Gastrocnemius medialis (tissue), 4 donors: ENCODE results near the gene BCL2A1. TPM values are rescaled to one million over a fixed set of nuclear protein-coding genes. Genes with fewer than 3 reads are reported as not detected.
A peak's percentile ranks its signal among the peaks of the same experiment; 100 is the strongest.
"Not testable (repeated sequence)": the region's sequence is repeated elsewhere in the genome, so short reads cannot be mapped to it uniquely, and the experiment has no call there.

Experiments
- ATAC-seq, 2 donors: fragments of 150-250 bp; one replicate each; pipeline ENCODE4 v1.9.1; 2016
- DNase-seq, 2 donors: peaks; one replicate each; pipeline ENCODE4 v3.0.0-alpha.2; 2019
- H3K27ac ChIP-seq, 4 donors: fragments of 200-600 bp; sonication (generic); 1 replicate in 1 of 4; 2 replicates in 3 of 4; pipeline ENCODE4 v1.5.1; 2016 to 2018; ENCODE audit warnings: mild to moderate bottlenecking in 2 of 4, moderate library complexity in 1 of 4
- H3K27me3 ChIP-seq, 3 donors: fragments of 200-600 bp; sonication (generic) in 2 of 3; 1 replicate in 1 of 3; 2 replicates in 2 of 3; pipeline versions ENCODE4 v1.5.1 to v1.6.0; 2016 to 2019; ENCODE audit warnings: mild to moderate bottlenecking in 1 of 3, moderate library complexity in 1 of 3
- H3K36me3 ChIP-seq, 2 donors: fragments of 200-600 bp; sonication (generic) in 1 of 2; one replicate each; pipeline ENCODE4 v1.5.1; 2017 to 2018
- H3K4me1 ChIP-seq, 2 donors: fragments of 200-600 bp; sonication (generic) in 1 of 2; one replicate each; pipeline ENCODE4 v1.5.1; 2016 to 2017; ENCODE audit warnings: mild to moderate bottlenecking in 2 of 2
- H3K4me3 ChIP-seq, 4 donors: fragments of 200-600 bp; sonication (generic) in 3 of 4; 1 replicate in 1 of 4; 2 replicates in 3 of 4; pipeline ENCODE4 v1.5.1; 2016 to 2019; ENCODE audit warnings: mild to moderate bottlenecking in 2 of 4
- H3K9me3 ChIP-seq, 3 donors: fragments of 200-600 bp; sonication (generic) in 2 of 3; 1 replicate in 1 of 3; 2 replicates in 2 of 3; pipeline ENCODE4 v1.5.1; 2016 to 2019
- CTCF ChIP-seq, 5 experiments: fragments of 450-650 bp in 3 of 5; fragments of 200-600 bp in 2 of 5; sonication (generic) in 2 of 5; IDR thresholded peaks in 4 of 5; conservative IDR thresholded peaks in 1 of 5; 1 replicate in 4 of 5; 2 replicates in 1 of 5; pipeline ENCODE4 v1.5.1; 2016 to 2019; ENCODE audit warnings: antibody characterized with exemption in 5 of 5, mild to moderate bottlenecking in 3 of 5, moderate library complexity in 3 of 5
- POLR2A ChIP-seq, 2 donors: fragments of 450-650 bp; IDR thresholded peaks; one replicate each; pipeline ENCODE4 v1.6.1; 2017; ENCODE audit warnings: antibody characterized with exemption in 2 of 2, mild to moderate bottlenecking in 2 of 2, moderate library complexity in 2 of 2
- in situ Hi-C, 4 donors: fragments of 200-750 bp; cut with MboI; loops; one replicate each; pipeline versions ENCODE4 v1.15.0 to v1.8.0; 2017; ENCODE audit warnings: low sequenced_read_pairs in 4 of 4
- intact Hi-C: fragments of 100-400 bp; cut with DNase I; formaldehyde crosslinking; loops from one replicate; pipeline ENCODE4 v1.15.1; 2023; ENCODE audit warnings: low total_unique reads
- total RNA-seq, 4 donors: library from RNA; depleted of rRNA; stranded (reverse); fragments of >200 nt; gene quantifications; one replicate each; pipeline versions ENCODE4 v1.1.0 to v1.2.3, GENCODE V29; 2016

BCL2A1 gene
- total RNA-seq, 4 donors from 2014 or later = 3.8 TPM; not detected in 3

GRCh38 chr15:79932447-79932846, 38.5 kb downstream of the BCL2A1 start:
- ATAC-seq = no peak
- intact Hi-C loops = no loop called here

GRCh38 chr15:79930516-79930915, 40.5 kb downstream of the BCL2A1 start:
- TF ChIP-seq POLR2A (IDR thresholded peaks at IDR 0.05) = no peak
- TF ChIP-seq CTCF (IDR thresholded peaks at IDR 0.05 in 4 of 5, conservative IDR thresholded peaks at IDR 0.05 in 1 of 5) = no peak

More at GRCh38 chr15:79932447-79932846, 38.5 kb downstream of the BCL2A1 start:
- H3K9me3 ChIP-seq = no peaks in the 10 kb centered on the region
- DNase-seq = no peak
- no peak overlapping the region for H3K4me3 ChIP-seq
- no peaks in the 10 kb centered on the region for H3K36me3 ChIP-seq
- in situ Hi-C loops = no loop called here
- H3K27me3 ChIP-seq = peaks cover 0 to 5% (median 3%) of the 10 kb centered on the region in 3 donors
- H3K27ac ChIP-seq = no peak overlapping the region
- no peaks in the 10 kb centered on the region for H3K4me1 ChIP-seq
- no peak for TF ChIP-seq POLR2A (IDR thresholded peaks at IDR 0.05)
- no peak for TF ChIP-seq CTCF (IDR thresholded peaks at IDR 0.05 in 4 of 5, conservative IDR thresholded peaks at IDR 0.05 in 1 of 5)

GRCh38 chr15:79929412-79929811, 41.6 kb downstream of the BCL2A1 start:
- Histone ChIP-seq H3K4me3 (no peak overlapping the region), H3K36me3 (no peaks in the 10 kb centered on the region), H3K27ac (no peak overlapping the region), H3K9me3 (no peaks in the 10 kb centered on the region), H3K27me3 (peaks cover 0 to 7% (median 2%) of the 10 kb centered on the region in 3 donors), H3K4me1 (peaks cover under 1 to 2% of the 10 kb centered on the region in 2 donors)
- in situ Hi-C loops (no loop called here), intact Hi-C loops (loop anchor here (10.0 kb wide), 1 partner anchor 125 kb away; the partner anchor contains the start of gene ZFAND6)
- TF ChIP-seq POLR2A (IDR thresholded peaks at IDR 0.05) (no peak), CTCF (IDR thresholded peaks at IDR 0.05 in 4 of 5, conservative IDR thresholded peaks at IDR 0.05 in 1 of 5) (no peak)
- no peak for ATAC-seq
- DNase-seq = no peak

More at GRCh38 chr15:79930516-79930915, 40.5 kb downstream of the BCL2A1 start:
- no peaks in the 10 kb centered on the region for H3K4me1 ChIP-seq
- ATAC-seq (no peak), DNase-seq (no peak)
- in situ Hi-C loops (no loop called here), intact Hi-C loops (no loop called here)
- peaks cover 0 to 3% (median 2%) of the 10 kb centered on the region in 3 donors for H3K27me3 ChIP-seq
- no peak overlapping the region for H3K27ac ChIP-seq
- no peak overlapping the region for H3K4me3 ChIP-seq
- H3K9me3 ChIP-seq = no peaks in the 10 kb centered on the region
- no peaks in the 10 kb centered on the region for H3K36me3 ChIP-seq

- H3K27ac ChIP-seq, ATAC-seq, H3K4me3 ChIP-seq, DNase-seq, H3K36me3 ChIP-seq, H3K9me3 ChIP-seq, in situ Hi-C loops: not testable (repeated sequence)
- intact Hi-C loops = loop anchor here (10.0 kb wide), 1 partner anchor 129 kb away; the partner anchor contains the start of gene ZFAND6
- peaks cover 0 to 11% (median 7%) of the 10 kb centered on the region in 3 donors for H3K27me3 ChIP-seq
- H3K4me1 ChIP-seq = peaks cover 5 to 10% of the 10 kb centered on the region in 2 donors
Measured at GRCh38 chr15:79926116-79926515, 44.9 kb downstream of the BCL2A1 start.

GRCh38 chr15:79924379-79924778, 46.6 kb downstream of the BCL2A1 start:
- ATAC-seq (no peak), DNase-seq (no peak)
- intact Hi-C loops (loop anchor here (10.0 kb wide), 1 partner anchor 130 kb away; the partner anchor contains the start of gene ZFAND6), in situ Hi-C loops (loop anchor here in 2 of 4 donors (25.0 kb wide), 1 partner anchor 238 kb away; the partner anchor contains the start of gene FAH (in 2 of the 2))
- H3K4me3 ChIP-seq = peak overlapping the region; percentile 84 to 91 (median 86)
- peaks cover 5 to 10% of the 10 kb centered on the region in 2 donors for H3K4me1 ChIP-seq
- no peaks in the 10 kb centered on the region for H3K36me3 ChIP-seq
- TF ChIP-seq CTCF (IDR thresholded peaks at IDR 0.05 in 4 of 5, conservative IDR thresholded peaks at IDR 0.05 in 1 of 5) = no peak
- TF ChIP-seq POLR2A (IDR thresholded peaks at IDR 0.05) = no peak
- H3K27ac ChIP-seq = peak overlapping the region; percentile 83 to 86 (median 86)
- H3K27me3 ChIP-seq = peaks cover 0 to 7% (median 7%) of the 10 kb centered on the region in 3 donors
- peaks cover 0 to 14% (median 0%) of the 10 kb centered on the region in 3 donors for H3K9me3 ChIP-seq
